Neural progenitor cell (in vitro differentiated cells): ENCODE data around the gene MCTP2.

Source experiments
- CTCF ChIP-seq: fragments of 200-600 bp; sonication (generic); IDR thresholded peaks from 2 replicates; pipeline ENCODE4 v1.5.1; 2017; ENCODE audit warnings: antibody characterized with exemption, mild to moderate bottlenecking
- EZH2 ChIP-seq: fragments of 200-600 bp; sonication (generic); IDR thresholded peaks from 2 replicates; pipeline ENCODE4 v1.6.1; 2017; ENCODE audit warnings: antibody characterized with exemption, mild to moderate bottlenecking, moderate library complexity
- EZH2phosphoT487 ChIP-seq: fragments of 200-600 bp; sonication (generic); IDR thresholded peaks from 2 replicates; pipeline ENCODE4 v1.6.1; 2017; ENCODE audit warnings: antibody characterized with exemption

GRCh38 chr15:94198633-94199032 lies 32.7 kb upstream of the MCTP2 start:
- TF ChIP-seq EZH2 (no peak), CTCF (no peak), EZH2phosphoT487 (no peak)
